Smooth muscle cell (in vitro differentiated cells): ENCODE results near the gene IL1RN. TPM values are rescaled to one million over a fixed set of nuclear protein-coding genes. Genes with fewer than 3 reads are reported as not detected.

Experiments
- DNase-seq: peaks from one replicate; lab custom pipeline; 2025; ENCODE audit not compliant: unreplicated experiment; lab: John Stamatoyannopoulos, UW
- H2AFZ ChIP-seq: fragments of 200-600 bp; sonication (generic); 2 replicates; pipeline ENCODE4 v1.6.0; 2016; ENCODE audit warnings: antibody characterized with exemption, low read depth, mild to moderate bottlenecking
- H3F3A ChIP-seq: fragments of 200-600 bp; sonication (generic); 2 replicates; pipeline ENCODE4 v1.6.0; 2017; ENCODE audit warnings: antibody characterized with exemption, low read depth
- H3K27ac ChIP-seq: fragments of 200-600 bp; sonication (generic); 2 replicates; pipeline ENCODE4 v1.5.1; 2016; ENCODE audit warnings: low read depth, mild to moderate bottlenecking
- H3K27me3 ChIP-seq: fragments of 200-600 bp; sonication (generic); 2 replicates; pipeline ENCODE4 v1.6.1; 2016; ENCODE audit warnings: low read depth, mild to moderate bottlenecking
- H3K36me3 ChIP-seq: fragments of 200-600 bp; sonication (generic); 2 replicates; pipeline ENCODE4 v1.5.1; 2016; ENCODE audit warnings: low read depth
- H3K4me1 ChIP-seq: fragments of 200-600 bp; sonication (generic); 2 replicates; pipeline ENCODE4 v1.5.1; 2016; ENCODE audit warnings: low read depth
- H3K4me2 ChIP-seq: fragments of 200-600 bp; sonication (generic); 2 replicates; pipeline ENCODE4 v1.6.0; 2016; ENCODE audit warnings: mild to moderate bottlenecking
- H3K4me3 ChIP-seq: fragments of 200-600 bp; sonication (generic); 2 replicates; pipeline ENCODE4 v1.5.1; 2016; ENCODE audit warnings: mild to moderate bottlenecking
- H3K79me2 ChIP-seq: fragments of 200-600 bp; sonication (generic); 2 replicates; pipeline ENCODE4 v1.6.0; 2016; ENCODE audit warnings: low read depth, mild to moderate bottlenecking
- H3K9ac ChIP-seq: fragments of 200-600 bp; sonication (generic); 2 replicates; pipeline ENCODE4 v1.6.0; 2016; ENCODE audit warnings: low read depth
- H3K9me3 ChIP-seq: fragments of 200-600 bp; sonication (generic); replicated peaks from 2 replicates; pipeline ENCODE4 v1.5.1; 2016; ENCODE audit warnings: low read depth
- H4K20me1 ChIP-seq: fragments of 200-600 bp; sonication (generic); 2 replicates; pipeline ENCODE4 v1.6.0; 2016; ENCODE audit warnings: low read depth
- WGBS: methylation state at CpG from one replicate; pipeline ENCODE4 v1.1.7; 2016; ENCODE audit warnings: low lambda C conversion rate; 5-methylcytosine and 5-hydroxymethylcytosine counted together
- polyA plus RNA-seq: library from polyadenylated mRNA; unstranded; fragments of >200 nt; fragmentation: Nextera tagmentation; extraction: Ambion mirVana; gene quantifications from 2 replicates; pipeline ENCODE4 v1.2.1, GENCODE V29; 2016
- small RNA-seq: library from RNA; depleted of rRNA; stranded (forward); fragments of <200 nt; gene quantifications from one replicate; pipeline ENCODE3, GENCODE V24; 2014
- total RNA-seq: library from RNA; depleted of rRNA; stranded (reverse); fragments of >200 nt; gene quantifications from 2 replicates; pipeline ENCODE4 v1.2.3, GENCODE V29; 2014
- TF ChIP-seq, protein P1 (sequence below): fragments of 200-600 bp; sonication (generic); IDR thresholded peaks from 2 replicates; pipeline ENCODE4 v1.5.1; 2017; ENCODE audit warnings: borderline replicate concordance, mild to moderate bottlenecking, antibody characterized with exemption; ENCODE audit not compliant: insufficient read depth, poor library complexity, severe bottlenecking

The IL1RN gene
- total and polyA plus RNA-seq, 2 experiments from 2014 or later: 2.2 to 3.3 TPM

DNA sequence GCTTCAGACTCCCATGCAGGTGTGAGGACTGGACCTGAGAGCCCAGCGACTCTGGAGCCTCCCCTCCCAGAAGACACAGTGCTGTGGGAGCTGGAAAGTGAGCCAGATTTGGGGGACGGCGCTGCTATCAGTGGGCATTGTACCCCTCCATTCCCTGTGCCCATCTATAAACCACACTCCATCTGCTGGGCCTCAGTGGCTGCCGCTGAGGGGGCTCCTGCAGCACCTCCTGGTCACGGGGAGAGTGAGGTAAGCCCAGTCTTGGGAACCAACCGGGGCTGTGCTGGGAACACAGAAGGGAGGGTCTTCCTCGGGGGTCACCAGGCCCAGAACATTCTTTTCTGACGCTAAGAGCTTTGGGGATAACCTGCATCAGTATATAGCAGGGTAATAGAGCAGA, 55.9 kb downstream of the IL1RN start:
- Histone ChIP-seq H4K20me1 (no peaks in the 10 kb centered on the region), H3K27me3 (no peaks in the 10 kb centered on the region), H3K79me2 (no peaks in the 10 kb centered on the region), H3K36me3 (no peaks in the 10 kb centered on the region), H3K4me1 (no peaks in the 10 kb centered on the region), H2AFZ (no peak overlapping the region), H3K4me3 (no peak overlapping the region), H3K4me2 (no peak overlapping the region), H3K9me3 (no peaks in the 10 kb centered on the region), H3F3A (no peaks in the 10 kb centered on the region), H3K27ac (no peak overlapping the region), H3K9ac (no peak overlapping the region)
- TF ChIP-seq, protein P1, sequence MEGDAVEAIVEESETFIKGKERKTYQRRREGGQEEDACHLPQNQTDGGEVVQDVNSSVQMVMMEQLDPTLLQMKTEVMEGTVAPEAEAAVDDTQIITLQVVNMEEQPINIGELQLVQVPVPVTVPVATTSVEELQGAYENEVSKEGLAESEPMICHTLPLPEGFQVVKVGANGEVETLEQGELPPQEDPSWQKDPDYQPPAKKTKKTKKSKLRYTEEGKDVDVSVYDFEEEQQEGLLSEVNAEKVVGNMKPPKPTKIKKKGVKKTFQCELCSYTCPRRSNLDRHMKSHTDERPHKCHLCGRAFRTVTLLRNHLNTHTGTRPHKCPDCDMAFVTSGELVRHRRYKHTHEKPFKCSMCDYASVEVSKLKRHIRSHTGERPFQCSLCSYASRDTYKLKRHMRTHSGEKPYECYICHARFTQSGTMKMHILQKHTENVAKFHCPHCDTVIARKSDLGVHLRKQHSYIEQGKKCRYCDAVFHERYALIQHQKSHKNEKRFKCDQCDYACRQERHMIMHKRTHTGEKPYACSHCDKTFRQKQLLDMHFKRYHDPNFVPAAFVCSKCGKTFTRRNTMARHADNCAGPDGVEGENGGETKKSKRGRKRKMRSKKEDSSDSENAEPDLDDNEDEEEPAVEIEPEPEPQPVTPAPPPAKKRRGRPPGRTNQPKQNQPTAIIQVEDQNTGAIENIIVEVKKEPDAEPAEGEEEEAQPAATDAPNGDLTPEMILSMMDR: no peak
- WGBS: 92% methylated on average over 8 of the region's 8 CpGs
- no peak for DNase-seq

Small RNA genes within 50 kb of the gene (small RNA-seq; reads per million reads assigned to genes)
- not detected for gene RNU6-1180P

Other genes with a start within 250 kb of the IL1RN start
- gene IL37, start 216.4 kb upstream of the IL1RN start, total RNA-seq: 1.9 TPM in 1 of 2 replicates, not detected in the other
- gene IL37, start 216.4 kb upstream of the IL1RN start, polyA plus RNA-seq: not detected in 2 replicates
- 0.22 and 0.27 TPM in 2 replicates for gene IL36G, start 149.6 kb upstream of the IL1RN start, total RNA-seq
- gene IL36G, start 149.6 kb upstream of the IL1RN start, polyA plus RNA-seq: 0.30 and 1.1 TPM in 2 replicates
- gene IL36A, start 122.1 kb upstream of the IL1RN start, total RNA-seq: not detected in 2 replicates
- gene IL36A, start 122.1 kb upstream of the IL1RN start, polyA plus RNA-seq: not detected in 2 replicates
- not detected in 2 replicates for gene IL36B, start 74.7 kb upstream of the IL1RN start, total RNA-seq
- not detected in 2 replicates for gene IL36B, start 74.7 kb upstream of the IL1RN start, polyA plus RNA-seq
- 7.8 and 10.7 TPM in 2 replicates for gene IL36RN, start 68.4 kb upstream of the IL1RN start, total RNA-seq
- 1.5 and 5.6 TPM in 2 replicates for gene IL36RN, start 68.4 kb upstream of the IL1RN start, polyA plus RNA-seq
- gene IL1F10, start 59.6 kb upstream of the IL1RN start, total RNA-seq: not detected in 2 replicates
- gene IL1F10, start 59.6 kb upstream of the IL1RN start, polyA plus RNA-seq: not detected in 2 replicates
- gene PSD4, start 46.4 kb downstream of the IL1RN start, total RNA-seq: 7.3 and 9.3 TPM in 2 replicates
- gene PSD4, start 46.4 kb downstream of the IL1RN start, polyA plus RNA-seq: 7.8 and 9.5 TPM in 2 replicates
- not detected in 2 replicates for gene PAX8, start 151.3 kb downstream of the IL1RN start, total RNA-seq
- gene PAX8, start 151.3 kb downstream of the IL1RN start, polyA plus RNA-seq: 0.34 TPM in 1 of 2 replicates, not detected in the other